Breast epithelium (tissue), 4 donors: Measurements from ENCODE around the gene TUNAR. TPM values are rescaled to one million over a fixed set of nuclear protein-coding genes. Genes with fewer than 3 reads are reported as not detected.

Experiments used
- DNase-seq, 2 donors: peaks; one replicate each; pipeline ENCODE4 v3.0.0-alpha.2; 2019; ENCODE audit warnings: low spot score in 2 of 2
- H3K27ac ChIP-seq, 2 donors: fragments of 200-600 bp; sonication (generic) in 1 of 2; one replicate each; pipeline ENCODE4 v1.5.1; 2016 to 2019; ENCODE audit warnings: mild to moderate bottlenecking in 1 of 2
- H3K27me3 ChIP-seq, 2 donors: fragments of 200-600 bp; sonication (generic) in 1 of 2; one replicate each; pipeline versions ENCODE4 v1.5.1 to v1.6.0; 2017 to 2019; ENCODE audit warnings: control low read depth in 1 of 2, mild to moderate bottlenecking in 1 of 2
- H3K36me3 ChIP-seq: fragments of 200-600 bp; one replicate; pipeline ENCODE4 v1.5.1; 2019
- H3K4me1 ChIP-seq, 2 donors: fragments of 200-600 bp; sonication (generic); one replicate each; pipeline ENCODE4 v1.5.1; 2016 to 2019; ENCODE audit warnings: control low read depth in 1 of 2
- H3K4me3 ChIP-seq, 3 donors: fragments of 200-600 bp; sonication (generic); 1 replicate in 2 of 3; 2 replicates in 1 of 3; pipeline ENCODE4 v1.5.1; 2016 to 2019; ENCODE audit warnings: mild to moderate bottlenecking in 3 of 3, moderate library complexity in 2 of 3
- H3K9me3 ChIP-seq, 2 donors: fragments of 200-600 bp; sonication (generic) in 1 of 2; one replicate each; pipeline ENCODE4 v1.5.1; 2016 to 2019; ENCODE audit warnings: control low read depth in 1 of 2
- POLR2A ChIP-seq: fragments of 450-650 bp; IDR thresholded peaks from one replicate; pipeline ENCODE4 v1.6.1; 2016; ENCODE audit warnings: antibody characterized with exemption, mild to moderate bottlenecking, moderate library complexity
- POLR2AphosphoS5 ChIP-seq, 3 donors: sonication (generic); formaldehyde crosslinking; IDR thresholded peaks; one replicate each; pipeline ENCODE4 v1.6.1; 2017; ENCODE audit warnings: antibody characterized with exemption in 3 of 3
- intact Hi-C: fragments of 100-400 bp; cut with DNase I; formaldehyde crosslinking; loops from one replicate; pipeline ENCODE4 v1.15.1; 2023; ENCODE audit warnings: low total_unique reads
- total RNA-seq, 3 donors: library from RNA; depleted of rRNA; stranded (reverse); fragments of >200 nt; gene quantifications; one replicate each; pipeline ENCODE4 v1.1.0, GENCODE V29; 2016
- TF ChIP-seq, protein P1 (sequence below), 3 donors: fragments of 450-650 bp; IDR thresholded peaks; one replicate each; pipeline ENCODE4 v1.5.1; 2016 to 2017; ENCODE audit warnings: antibody characterized with exemption in 3 of 3, mild to moderate bottlenecking in 3 of 3, moderate library complexity in 3 of 3

Gene TUNAR
- total RNA-seq, 3 donors from 2014 or later, result 0.15 TPM; not detected in 2

DNA sequence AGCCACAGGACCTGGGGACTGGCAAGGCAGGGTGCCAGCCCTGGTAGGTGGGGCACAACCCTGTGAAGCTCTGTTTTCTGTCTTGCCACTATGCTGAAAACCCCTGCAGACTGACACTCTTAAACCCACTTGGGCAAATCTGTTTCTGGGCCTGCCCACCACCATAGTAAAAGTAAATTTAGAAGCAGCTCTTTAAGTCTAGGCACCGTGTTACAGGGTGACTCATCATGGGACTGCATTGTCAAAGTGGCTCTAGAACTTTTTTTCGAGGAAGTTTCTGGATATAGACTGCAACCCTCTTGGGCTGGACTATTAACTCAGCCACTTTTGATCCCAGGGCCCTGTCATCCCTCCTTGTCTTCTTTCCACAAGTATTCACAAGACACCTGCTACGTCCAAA lies 7.7 kb downstream of the TUNAR start:
- Histone ChIP-seq H3K9me3 (no peaks in the 10 kb centered on the region), H3K27me3 (peaks cover 0 to 14% of the 10 kb centered on the region in 2 donors), H3K4me3 (no peak overlapping the region), H3K36me3 (no peaks in the 10 kb centered on the region), H3K27ac (no peak overlapping the region), H3K4me1 (no peaks in the 10 kb centered on the region)
- intact Hi-C loops, result no loop called here
- DNase-seq, result no peak
- TF ChIP-seq, protein P1, sequence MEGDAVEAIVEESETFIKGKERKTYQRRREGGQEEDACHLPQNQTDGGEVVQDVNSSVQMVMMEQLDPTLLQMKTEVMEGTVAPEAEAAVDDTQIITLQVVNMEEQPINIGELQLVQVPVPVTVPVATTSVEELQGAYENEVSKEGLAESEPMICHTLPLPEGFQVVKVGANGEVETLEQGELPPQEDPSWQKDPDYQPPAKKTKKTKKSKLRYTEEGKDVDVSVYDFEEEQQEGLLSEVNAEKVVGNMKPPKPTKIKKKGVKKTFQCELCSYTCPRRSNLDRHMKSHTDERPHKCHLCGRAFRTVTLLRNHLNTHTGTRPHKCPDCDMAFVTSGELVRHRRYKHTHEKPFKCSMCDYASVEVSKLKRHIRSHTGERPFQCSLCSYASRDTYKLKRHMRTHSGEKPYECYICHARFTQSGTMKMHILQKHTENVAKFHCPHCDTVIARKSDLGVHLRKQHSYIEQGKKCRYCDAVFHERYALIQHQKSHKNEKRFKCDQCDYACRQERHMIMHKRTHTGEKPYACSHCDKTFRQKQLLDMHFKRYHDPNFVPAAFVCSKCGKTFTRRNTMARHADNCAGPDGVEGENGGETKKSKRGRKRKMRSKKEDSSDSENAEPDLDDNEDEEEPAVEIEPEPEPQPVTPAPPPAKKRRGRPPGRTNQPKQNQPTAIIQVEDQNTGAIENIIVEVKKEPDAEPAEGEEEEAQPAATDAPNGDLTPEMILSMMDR (IDR thresholded peaks at IDR 0.05), result no peak
- TF ChIP-seq POLR2A, result no peak
- TF ChIP-seq POLR2AphosphoS5 (IDR thresholded peaks at IDR 0.05), result no peak

DNA sequence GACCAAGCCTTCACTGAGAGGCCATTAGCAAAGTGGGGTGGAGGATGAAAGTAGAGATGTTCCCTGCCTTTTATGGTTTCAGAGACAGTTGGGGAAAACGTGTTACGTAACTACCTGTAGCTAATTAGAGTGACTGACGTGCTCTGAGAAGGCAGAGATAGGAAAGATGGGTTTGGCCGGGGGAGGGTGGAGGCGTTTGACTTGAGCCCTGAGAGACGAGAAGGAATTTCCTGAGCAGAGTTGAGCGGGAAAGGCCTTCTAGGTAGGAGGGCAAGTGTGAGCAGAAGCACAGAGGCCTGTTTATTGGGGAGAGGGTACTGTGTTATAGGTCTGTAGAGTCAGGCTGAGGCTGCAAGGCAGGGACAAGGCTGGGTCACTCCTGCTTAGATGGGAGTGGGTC lies 8.6 kb downstream of the TUNAR start:
- no peaks in the 10 kb centered on the region for H3K4me1 ChIP-seq
- TF ChIP-seq POLR2A (no peak), POLR2AphosphoS5 (IDR thresholded peaks at IDR 0.05) (no peak)
- TF ChIP-seq, protein P1 (IDR thresholded peaks at IDR 0.05), result no peak
- no peak for DNase-seq
- intact Hi-C loops, result no loop called here
- H3K9me3 ChIP-seq, result no peaks in the 10 kb centered on the region
- H3K4me3 ChIP-seq, result no peak overlapping the region
- H3K27me3 ChIP-seq, result peaks cover 0 to 8% of the 10 kb centered on the region in 2 donors
- no peaks in the 10 kb centered on the region for H3K36me3 ChIP-seq
- no peak overlapping the region for H3K27ac ChIP-seq

DNA sequence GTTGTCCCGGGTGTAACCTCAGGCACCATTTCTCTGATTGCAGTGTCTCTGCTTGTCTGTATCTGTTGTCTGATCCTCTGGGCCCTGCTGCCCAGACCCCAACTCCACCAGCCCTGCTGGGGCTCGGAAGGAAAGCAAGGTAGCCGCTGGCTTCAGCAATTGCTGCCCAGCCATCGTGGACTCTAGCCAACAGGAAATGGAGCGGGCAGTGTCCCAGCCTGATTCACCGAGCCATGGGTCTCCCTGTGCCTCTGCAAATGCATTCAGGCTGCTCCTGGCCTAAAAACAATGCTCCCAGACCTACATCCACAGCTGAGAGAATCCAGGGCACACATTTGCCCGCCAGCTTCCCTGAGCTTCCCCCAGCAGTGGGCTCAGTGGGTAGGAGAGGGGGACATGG lies 9.2 kb downstream of the TUNAR start:
- Histone ChIP-seq H3K27ac (no peak overlapping the region), H3K4me3 (no peak overlapping the region), H3K4me1 (no peaks in the 10 kb centered on the region), H3K27me3 (peaks cover 0 to 4% of the 10 kb centered on the region in 2 donors), H3K9me3 (no peaks in the 10 kb centered on the region), H3K36me3 (no peaks in the 10 kb centered on the region)
- intact Hi-C loops, result no loop called here
- TF ChIP-seq POLR2A (no peak), POLR2AphosphoS5 (IDR thresholded peaks at IDR 0.05) (no peak)
- TF ChIP-seq, protein P1 (IDR thresholded peaks at IDR 0.05), result no peak
- DNase-seq, result no peak

DNA sequence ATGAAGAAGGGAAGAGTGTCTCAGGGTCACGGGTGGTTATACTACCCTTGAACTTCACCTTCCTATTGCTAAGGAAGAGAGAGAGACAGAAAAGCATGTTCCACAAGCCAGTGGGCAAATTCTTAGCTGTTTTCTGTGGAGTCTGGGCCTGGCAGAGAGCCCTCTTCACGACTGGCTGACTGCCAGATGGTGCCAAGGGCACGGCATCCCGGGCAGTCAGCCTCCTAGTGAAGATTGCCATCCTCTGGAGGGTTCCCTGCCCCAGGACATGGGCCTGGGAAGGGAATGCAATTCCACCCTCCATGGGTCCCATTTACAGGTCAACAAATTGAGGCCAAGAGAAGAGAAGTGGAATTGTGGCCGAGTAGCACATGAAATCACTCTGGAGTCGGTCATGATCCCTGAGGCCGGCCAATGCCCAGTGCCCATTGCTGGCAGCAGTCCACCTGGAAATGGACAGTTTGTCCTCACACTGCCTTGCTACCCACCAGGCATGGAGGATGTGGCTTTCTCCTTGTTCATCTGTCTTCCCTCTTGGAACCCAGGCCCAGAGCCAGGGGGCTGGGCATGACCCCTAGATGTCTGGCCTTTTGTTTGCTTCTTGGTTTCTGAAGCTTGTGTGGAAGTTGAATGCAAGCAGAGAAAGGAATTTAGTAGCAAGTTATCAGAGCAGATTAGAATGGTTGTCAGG lies 9.9 kb downstream of the TUNAR start:
- no peak for TF ChIP-seq POLR2A
- TF ChIP-seq POLR2AphosphoS5 (IDR thresholded peaks at IDR 0.05), result no peak
- TF ChIP-seq, protein P1 (IDR thresholded peaks at IDR 0.05), result no peak
- Histone ChIP-seq H3K27ac (no peak overlapping the region), H3K9me3 (no peaks in the 10 kb centered on the region), H3K4me1 (no peaks in the 10 kb centered on the region), H3K4me3 (no peak overlapping the region), H3K36me3 (no peaks in the 10 kb centered on the region), H3K27me3 (peaks cover 0 to 4% of the 10 kb centered on the region in 2 donors)
- intact Hi-C loops, result no loop called here
- no peak for DNase-seq

DNA sequence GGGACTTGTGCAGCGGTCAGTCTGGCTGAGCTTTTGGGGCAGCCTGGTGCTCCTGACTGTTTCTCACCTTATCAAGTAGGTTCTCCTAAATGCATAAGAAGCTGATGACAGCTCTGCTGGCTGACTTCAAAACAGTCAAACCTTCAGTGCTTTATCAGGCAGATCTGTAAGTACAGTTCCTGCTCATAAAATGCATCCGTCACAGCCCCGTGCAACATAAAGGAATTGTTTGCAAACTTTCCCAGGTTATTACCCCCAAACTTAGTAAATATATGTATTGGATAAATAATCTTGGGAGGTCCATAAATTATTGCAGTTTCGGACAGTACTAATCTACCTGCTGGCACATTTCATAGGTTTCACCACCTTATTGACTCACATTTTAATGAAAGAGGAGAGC lies 10.7 kb downstream of the TUNAR start:
- intact Hi-C loops, result no loop called here
- H3K4me1 ChIP-seq, result no peaks in the 10 kb centered on the region
- peaks cover 0 to 11% of the 10 kb centered on the region in 2 donors for H3K27me3 ChIP-seq
- no peak for TF ChIP-seq POLR2AphosphoS5 (IDR thresholded peaks at IDR 0.05)
- no peak for TF ChIP-seq POLR2A
- TF ChIP-seq, protein P1 (IDR thresholded peaks at IDR 0.05), result no peak
- no peak for DNase-seq
- H3K36me3 ChIP-seq, result no peaks in the 10 kb centered on the region
- H3K4me3 ChIP-seq, result no peak overlapping the region
- no peak overlapping the region for H3K27ac ChIP-seq
- no peaks in the 10 kb centered on the region for H3K9me3 ChIP-seq
